Stomach smooth muscle (tissue), 2 donors: ENCODE data around the gene GCGR.

Source experiments
- H3K27ac ChIP-seq: one replicate; pipeline ENCODE4 v1.7.0; 2013; ENCODE audit warnings: mild to moderate bottlenecking, low read length, inconsistent platforms
- H3K27me3 ChIP-seq, 2 donors: one replicate each; pipeline ENCODE4 v1.7.0; 2013; ENCODE audit warnings: low read length in 2 of 2; ENCODE audit not compliant: insufficient read depth in 2 of 2, control insufficient read depth in 1 of 2
- H3K36me3 ChIP-seq, 2 donors: one replicate each; pipeline ENCODE4 v1.7.0; 2013; ENCODE audit warnings: low read length in 2 of 2; ENCODE audit not compliant: control insufficient read depth in 2 of 2, insufficient read depth in 2 of 2
- H3K4me1 ChIP-seq: one replicate; pipeline ENCODE4 v1.7.0; 2013; ENCODE audit warnings: low read length; ENCODE audit not compliant: control insufficient read depth, insufficient read depth
- H3K4me3 ChIP-seq, 2 donors: one replicate each; pipeline ENCODE4 v1.7.0; 2013; ENCODE audit warnings: low read length in 2 of 2
- H3K9ac ChIP-seq, 2 donors: one replicate each; pipeline ENCODE4 v1.7.0; 2013; ENCODE audit warnings: low read length in 2 of 2, mild to moderate bottlenecking in 1 of 2
- H3K9me3 ChIP-seq, 2 donors: one replicate each; pipeline ENCODE4 v1.7.0; 2013; ENCODE audit warnings: low read length in 2 of 2; ENCODE audit not compliant: control insufficient read depth in 2 of 2
- donor health status: healthy.
- donor health status: Pancreatic carcinoma.

Gene GCGR

DNA sequence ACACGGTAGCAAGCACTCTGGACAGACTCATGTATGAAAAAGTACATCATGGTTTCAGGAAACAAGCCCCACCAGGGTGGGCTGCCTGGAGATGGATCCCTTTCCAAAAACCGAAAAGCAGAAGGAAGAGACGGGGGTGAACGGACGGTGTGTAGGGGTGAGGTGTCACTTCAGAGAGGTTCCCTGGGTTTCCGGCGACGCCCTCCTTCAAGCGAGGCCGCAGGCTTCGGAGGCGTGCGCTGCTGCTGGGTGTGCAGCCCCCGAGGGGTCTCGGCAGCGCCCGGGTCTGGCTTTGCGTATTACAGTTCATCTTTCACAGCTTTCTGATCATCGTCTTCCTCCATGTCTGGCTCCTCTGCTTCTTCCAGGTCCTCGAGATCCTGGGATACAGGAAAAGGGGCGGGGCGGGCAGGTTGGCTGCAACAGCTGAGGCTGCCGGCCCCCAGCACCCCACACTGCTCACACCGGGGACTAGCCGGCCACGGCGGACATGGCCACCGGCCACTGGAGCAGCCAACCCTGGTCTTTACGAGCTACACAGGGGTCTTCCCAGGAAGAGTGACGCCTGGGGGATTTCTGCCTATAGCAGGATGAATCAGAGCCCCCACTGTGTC, 39.9 kb downstream of the GCGR start:
- no peak overlapping the region for H3K4me3 ChIP-seq
- H3K9me3 ChIP-seq, result no peaks in the 10 kb centered on the region
- peaks cover 41 to 45% of the 10 kb centered on the region in 2 donors for H3K36me3 ChIP-seq
- no peaks in the 10 kb centered on the region for H3K27me3 ChIP-seq
- no peak overlapping the region for H3K9ac ChIP-seq
- no peak overlapping the region for H3K27ac ChIP-seq
- H3K4me1 ChIP-seq, result no peaks in the 10 kb centered on the region

DNA sequence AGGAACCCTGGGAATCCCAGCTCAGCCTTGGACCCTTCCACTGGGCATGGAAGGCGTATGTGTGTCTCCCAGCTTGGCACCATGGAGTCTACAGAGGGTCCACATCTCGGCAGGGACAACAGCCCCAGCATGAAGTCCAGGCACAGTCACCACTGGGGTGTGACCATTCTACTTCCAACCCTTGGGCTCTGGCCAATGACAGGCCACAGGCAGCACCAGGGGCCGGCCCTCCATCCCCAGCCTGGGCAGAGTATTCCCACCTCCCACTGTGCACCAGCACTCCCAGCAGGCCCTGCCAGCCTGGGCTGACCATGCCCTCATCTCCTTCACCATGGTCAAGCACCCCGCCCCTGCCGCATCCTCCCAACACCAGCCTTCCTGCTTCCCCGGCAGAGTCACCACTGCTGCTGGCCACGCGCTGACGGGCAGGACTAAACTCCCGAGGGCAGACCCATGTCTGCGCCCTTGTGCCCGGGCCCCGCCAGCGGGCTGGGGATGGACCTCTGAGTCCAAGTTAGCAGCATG, 40.4 kb downstream of the GCGR start:
- Histone ChIP-seq H3K9me3 (no peaks in the 10 kb centered on the region), H3K36me3 (peaks cover 41 to 45% of the 10 kb centered on the region in 2 donors), H3K27ac (no peak overlapping the region)

DNA sequence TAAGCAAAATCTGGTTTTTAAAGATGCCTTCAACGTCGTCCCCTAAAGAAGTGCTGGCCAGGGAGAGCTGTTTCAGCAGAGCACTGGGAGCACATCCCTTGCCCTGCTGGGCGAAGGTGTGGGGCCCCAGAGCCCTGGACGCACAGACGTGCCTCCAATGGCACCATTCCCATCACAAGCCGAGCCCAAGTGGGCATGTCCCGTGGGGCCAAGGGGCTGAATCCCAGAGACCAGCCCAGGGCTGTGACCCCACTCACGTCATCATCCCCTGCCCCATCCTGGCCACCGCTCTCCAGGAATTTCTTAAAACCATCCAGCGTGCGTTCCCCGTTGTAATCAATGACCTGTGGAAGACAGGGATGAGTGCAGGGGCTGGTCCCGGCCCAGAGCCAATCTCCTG, 40.9 kb downstream of the GCGR start:
- no peaks in the 10 kb centered on the region for H3K9me3 ChIP-seq
- no peak overlapping the region for H3K27ac ChIP-seq
- no peaks in the 10 kb centered on the region for H3K27me3 ChIP-seq
- no peak overlapping the region for H3K4me3 ChIP-seq
- no peak overlapping the region for H3K9ac ChIP-seq
- H3K4me1 ChIP-seq, result no peaks in the 10 kb centered on the region
- peaks cover 41 to 45% of the 10 kb centered on the region in 2 donors for H3K36me3 ChIP-seq

More for the DNA sequence above, 40.4 kb downstream of the GCGR start:
- no peak overlapping the region for H3K4me3 ChIP-seq
- H3K9ac ChIP-seq, result no peak overlapping the region
- no peaks in the 10 kb centered on the region for H3K4me1 ChIP-seq
- no peaks in the 10 kb centered on the region for H3K27me3 ChIP-seq

DNA sequence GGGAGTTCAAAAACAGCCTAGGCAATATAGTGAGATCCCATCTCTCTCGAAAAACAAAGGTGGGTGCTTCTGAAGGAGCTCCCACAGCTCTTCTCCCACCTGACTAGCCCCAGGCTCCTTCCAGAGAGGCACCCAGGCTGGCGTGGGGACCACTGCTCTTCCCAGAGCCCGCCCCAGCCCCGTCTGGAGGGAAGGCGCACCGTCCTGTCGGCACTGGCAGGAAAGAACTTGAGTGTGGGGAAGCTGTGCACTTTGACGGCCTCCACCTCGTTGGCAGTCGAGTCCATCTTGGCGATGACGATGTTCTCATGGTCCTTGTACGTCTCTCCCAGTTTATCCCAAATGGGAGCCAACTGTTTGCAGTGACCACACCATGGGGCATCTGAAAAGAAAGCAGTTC, 41.4 kb downstream of the GCGR start:
- Histone ChIP-seq H3K4me3 (no peak overlapping the region), H3K9me3 (no peaks in the 10 kb centered on the region), H3K4me1 (no peaks in the 10 kb centered on the region), H3K27ac (no peak overlapping the region), H3K36me3 (peaks cover 41 to 45% of the 10 kb centered on the region in 2 donors), H3K27me3 (no peaks in the 10 kb centered on the region), H3K9ac (no peak overlapping the region)

DNA sequence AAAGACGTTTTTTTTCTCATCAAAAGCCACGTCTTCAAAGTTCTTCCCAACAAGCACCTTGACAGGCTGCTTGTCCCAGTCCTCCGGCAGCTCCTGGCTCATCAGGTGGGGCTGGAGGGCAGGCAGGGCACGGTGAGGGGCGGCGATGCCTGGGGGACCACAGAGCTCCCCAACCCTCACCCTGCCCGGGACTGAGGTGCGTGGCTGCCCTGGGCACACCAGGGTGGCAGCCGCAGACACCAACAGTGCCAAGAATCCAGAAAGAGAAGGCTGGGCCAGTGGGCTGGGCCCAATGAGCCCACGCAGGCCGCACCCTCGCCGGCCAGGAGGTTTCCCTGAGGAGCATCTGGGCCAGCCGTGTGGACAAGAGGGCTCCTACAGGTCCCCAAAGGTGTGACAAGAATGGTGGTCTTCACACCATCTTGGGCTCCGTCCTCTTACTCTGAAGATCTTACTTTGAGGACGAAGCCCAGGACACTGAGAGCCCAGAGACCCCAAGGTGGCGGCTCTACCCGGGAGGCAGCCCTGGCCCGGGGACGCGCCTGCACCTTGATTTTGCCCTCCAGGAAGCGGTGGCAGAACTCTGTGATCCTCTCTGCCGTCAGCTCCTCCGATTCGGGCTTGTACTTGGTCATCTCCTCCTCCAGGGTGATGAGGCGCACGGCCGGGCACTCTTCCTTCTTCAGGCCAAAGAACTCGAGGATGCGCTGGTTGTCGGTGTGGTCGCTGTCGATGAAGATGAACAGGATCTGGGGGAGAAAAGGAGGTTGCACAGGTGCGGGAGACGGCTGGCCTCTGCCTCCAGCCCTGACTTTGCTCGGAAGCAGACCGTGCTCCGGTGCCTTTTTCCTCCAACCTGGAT, 42.2 kb downstream of the GCGR start:
- Histone ChIP-seq H3K36me3 (peaks cover 41 to 46% of the 10 kb centered on the region in 2 donors), H3K27me3 (no peaks in the 10 kb centered on the region), H3K27ac (no peak overlapping the region), H3K4me1 (no peaks in the 10 kb centered on the region), H3K4me3 (no peak overlapping the region), H3K9ac (no peak overlapping the region), H3K9me3 (no peaks in the 10 kb centered on the region)

DNA sequence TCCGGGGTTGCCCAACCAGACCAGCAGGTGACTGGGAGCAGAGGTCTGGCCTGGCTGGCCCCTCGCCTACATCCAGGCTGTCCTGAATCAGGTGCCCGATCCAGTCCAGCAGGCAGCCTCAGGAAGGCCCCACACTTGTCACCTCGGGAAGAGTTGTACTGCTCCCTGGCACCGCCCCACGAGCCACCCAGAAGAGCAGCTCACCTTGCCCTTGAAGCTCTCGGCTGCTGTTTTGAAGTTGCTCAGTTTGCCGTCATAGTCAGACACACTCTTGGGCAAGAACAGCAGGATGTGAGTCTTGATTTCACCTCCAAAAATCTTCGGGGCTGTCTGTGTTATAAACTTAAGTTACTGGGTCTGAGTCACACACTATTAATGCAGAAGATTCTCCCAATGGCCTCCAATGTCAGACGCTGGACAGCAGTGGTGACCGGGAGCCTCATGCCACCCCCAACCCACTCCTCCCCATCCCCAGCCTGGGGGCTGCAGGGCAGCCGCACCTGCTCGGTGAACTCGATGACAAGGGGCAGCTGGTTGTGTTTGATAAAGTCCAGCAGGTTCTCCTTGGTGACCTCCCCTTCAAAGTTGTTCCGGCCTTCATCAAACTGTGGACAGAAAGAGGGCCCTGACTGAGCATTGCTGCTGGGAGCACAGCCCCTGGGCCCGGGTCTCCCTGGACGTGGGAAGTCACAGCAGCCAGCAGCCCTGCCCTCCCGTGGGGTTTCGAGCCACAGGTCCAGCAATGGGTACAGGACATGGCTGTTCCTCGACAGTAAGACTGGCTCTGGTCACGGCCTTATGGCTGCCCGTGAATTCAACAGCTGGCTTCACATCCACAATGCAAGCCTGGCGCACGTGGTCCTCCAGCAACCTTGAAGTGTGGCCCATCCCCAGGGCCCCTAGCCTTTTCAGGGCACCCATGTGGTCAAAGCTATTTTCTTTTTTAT, 43.1 kb downstream of the GCGR start:
- H3K27me3 ChIP-seq, result no peaks in the 10 kb centered on the region
- H3K9ac ChIP-seq, result no peak overlapping the region
- H3K36me3 ChIP-seq, result peaks cover 49 to 55% of the 10 kb centered on the region in 2 donors

DNA sequence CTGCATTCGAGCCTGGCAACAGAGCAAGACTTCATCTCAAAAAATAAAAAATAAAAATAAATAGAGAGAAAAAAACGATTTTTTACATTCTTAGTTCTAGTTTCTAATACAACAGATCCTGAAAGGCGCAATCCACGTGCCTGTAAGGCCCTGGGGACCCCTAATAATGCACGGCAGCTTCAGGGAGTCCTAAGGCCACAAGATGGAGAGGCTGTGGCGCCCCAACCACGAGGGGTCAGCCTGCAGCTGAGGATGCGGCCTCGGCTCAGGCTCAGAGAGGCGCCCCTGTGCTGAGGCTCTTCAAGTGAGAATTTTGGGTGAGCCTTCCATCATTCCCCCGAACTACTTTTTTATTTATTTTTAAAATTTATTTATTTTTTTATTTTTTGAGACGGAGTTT, 45.5 kb downstream of the GCGR start:
- Histone ChIP-seq H3K36me3 (peaks cover 54 to 59% of the 10 kb centered on the region in 2 donors), H3K27me3 (no peaks in the 10 kb centered on the region)

More for the DNA sequence above, 43.1 kb downstream of the GCGR start:
- H3K4me1 ChIP-seq, result no peaks in the 10 kb centered on the region
- no peak overlapping the region for H3K4me3 ChIP-seq
- H3K27ac ChIP-seq, result no peak overlapping the region
- no peaks in the 10 kb centered on the region for H3K9me3 ChIP-seq

DNA sequence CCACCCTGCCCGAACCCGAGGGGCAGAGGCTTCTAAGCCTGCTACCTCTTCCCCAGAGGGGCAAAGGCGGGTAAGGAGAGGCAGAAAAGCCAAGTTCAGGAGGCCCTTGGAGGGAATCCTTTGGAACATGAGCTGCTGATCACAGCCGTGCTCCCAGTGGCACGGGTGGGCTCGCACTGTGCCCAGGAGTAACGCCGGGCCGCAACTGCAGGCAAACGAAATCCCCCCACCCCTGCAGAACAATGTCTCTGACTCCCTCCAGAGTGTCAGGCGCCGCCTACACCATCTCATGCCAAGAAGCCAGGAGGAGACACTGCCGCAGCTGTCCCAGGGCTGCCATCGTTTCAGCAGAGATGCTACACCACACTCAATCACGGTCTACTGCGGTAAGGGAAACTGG, 47.5 kb downstream of the GCGR start:
- Histone ChIP-seq H3K36me3 (peaks cover 43 to 48% of the 10 kb centered on the region in 2 donors), H3K27ac (no peak overlapping the region), H3K9ac (no peak overlapping the region), H3K4me3 (no peak overlapping the region), H3K9me3 (no peaks in the 10 kb centered on the region), H3K4me1 (peaks cover 3% of the 10 kb centered on the region), H3K27me3 (no peaks in the 10 kb centered on the region)

More for the DNA sequence above, 45.5 kb downstream of the GCGR start:
- Histone ChIP-seq H3K4me1 (no peaks in the 10 kb centered on the region), H3K4me3 (no peak overlapping the region), H3K9ac (no peak overlapping the region), H3K9me3 (no peaks in the 10 kb centered on the region), H3K27ac (no peak overlapping the region)

DNA sequence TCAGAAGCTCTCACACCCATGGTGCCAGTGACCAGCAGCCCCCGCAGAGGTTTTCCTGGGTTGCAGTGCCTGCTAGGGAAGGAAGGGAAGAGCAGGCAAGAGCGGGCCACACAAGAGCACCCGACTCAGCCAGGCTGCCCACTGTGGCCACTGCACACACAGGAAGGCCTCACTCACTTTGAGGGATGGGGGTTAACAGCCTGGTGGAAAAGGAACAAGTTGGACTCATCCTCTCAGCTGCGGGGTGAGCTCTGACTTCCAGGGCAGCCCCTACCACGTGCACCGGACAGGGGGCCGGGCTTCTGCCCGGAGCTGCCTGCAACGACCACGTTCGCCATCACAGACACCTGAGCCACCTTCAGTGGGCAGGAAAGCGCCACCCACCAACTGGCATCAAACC, 48.3 kb downstream of the GCGR start:
- Histone ChIP-seq H3K4me3 (no peak overlapping the region), H3K27ac (no peak overlapping the region), H3K36me3 (peaks cover 38 to 40% of the 10 kb centered on the region in 2 donors), H3K9ac (no peak overlapping the region), H3K4me1 (peaks cover 4% of the 10 kb centered on the region), H3K9me3 (no peaks in the 10 kb centered on the region), H3K27me3 (no peaks in the 10 kb centered on the region)
